HCT116 (cell line): ENCODE results near the gene TBL2. TPM values are rescaled to one million over a fixed set of nuclear protein-coding genes. Genes with fewer than 3 reads are reported as not detected.

Source experiments
- ATAC-seq: fragments of 200-7000 bp; cut with Tn5 transposase; 2 replicates; pipeline ENCODE4 v1.9.1; 2020; ENCODE audit warnings: mild to moderate bottlenecking, moderate library complexity
- BruUV-seq: library from RNA; stranded (reverse); fragments of 400-500 nt; replicated peaks from 2 replicates; lab custom pipeline; 2021; lab: Mats Ljungman, UMichigan
- CTCF ChIA-PET: fragments of 300-600 bp; sonication (Branson Sonifier 250); formaldehyde crosslinking; loops from one replicate; lab custom pipeline; 2021; ENCODE audit warnings: antibody characterized with exemption; lab: Charles Lee
- POLR2A ChIA-PET: fragments of 300-600, 350-600 bp; sonication (Branson Sonifier 250); formaldehyde crosslinking; loops from one replicate; lab custom pipeline; 2021; ENCODE audit warnings: antibody characterized with exemption; lab: Charles Lee
- RAD21 ChIA-PET, 2 experiments: fragments of 300-600 bp; sonication (Branson Sonifier 250); formaldehyde crosslinking; loops; one replicate each; lab custom pipeline; 2023; ENCODE audit warnings: low total read pairs in 2 of 2; ENCODE audit not compliant: uncharacterized antibody in 2 of 2, unreplicated experiment in 2 of 2, low non-redundant PET in 1 of 2; lab: Charles Lee
- DNase-seq: peaks from one replicate; pipeline ENCODE4 v3.0.0-alpha.2; 2010; ENCODE audit warnings: low read depth, low spot score
- H2AFZ ChIP-seq: fragments of 200-600 bp; shearing (Covaris generic), sonication (generic); 2 replicates; pipeline ENCODE4 v1.6.1; 2017; ENCODE audit warnings: low read depth, mixed run types, mixed read lengths, antibody characterized with exemption, low read length; ENCODE audit not compliant: poor library complexity, severe bottlenecking
- H3K27ac ChIP-seq: 2 replicates; pipeline ENCODE4 v1.5.1; 2012; ENCODE audit warnings: low read depth, low read length
- H3K27me3 ChIP-seq: fragments of 200-600 bp; sonication (generic); 2 replicates; pipeline ENCODE4 v1.6.1; 2016; ENCODE audit warnings: mixed run types, low read length, mixed read lengths; ENCODE audit not compliant: insufficient read depth
- H3K36me3 ChIP-seq, 2 experiments: fragments of 200-500 bp in 1 of 2; fragments of 200-600 bp in 1 of 2; sonication (Bioruptor generic) in 1 of 2; sonication (generic) in 1 of 2; 2 replicates each; pipeline versions ENCODE4 v1.5.1 to v1.6.1; 2014 to 2016; ENCODE audit warnings: low read length in 2 of 2, inconsistent platforms in 1 of 2, mixed read lengths in 1 of 2, mixed run types in 1 of 2; ENCODE audit not compliant: insufficient read depth in 2 of 2, control insufficient read depth in 1 of 2
- H3K4me1 ChIP-seq, 2 experiments: fragments of 200-600 bp in 1 of 2; sonication (generic) in 1 of 2; 2 replicates each; pipeline versions ENCODE4 v1.5.1 to v1.6.1; 2012 to 2017; ENCODE audit warnings: low read length in 2 of 2, inconsistent platforms in 1 of 2, mild to moderate bottlenecking in 1 of 2, mixed read lengths in 1 of 2, mixed run types in 1 of 2, moderate library complexity in 1 of 2; ENCODE audit not compliant: insufficient read depth in 2 of 2, control insufficient read depth in 1 of 2
- H3K4me2 ChIP-seq: fragments of 200-600 bp; sonication (generic); 2 replicates; pipeline ENCODE4 v1.6.1; 2017; ENCODE audit warnings: mixed run types, low read length, mixed read lengths
- H3K4me3 ChIP-seq, 2 experiments: fragments of 200-600 bp in 1 of 2; sonication (generic) in 1 of 2; replicated peaks in 1 of 2; 2 replicates each; pipeline ENCODE4 v1.5.1; 2011 to 2016; ENCODE audit warnings: low read length in 2 of 2, control low read depth in 1 of 2, low read depth in 1 of 2, mild to moderate bottlenecking in 1 of 2, mixed read lengths in 1 of 2, mixed run types in 1 of 2
- H3K79me2 ChIP-seq: fragments of 200-600 bp; sonication (generic); 2 replicates; pipeline ENCODE4 v1.6.1; 2017; ENCODE audit warnings: mild to moderate bottlenecking, mixed run types, low read length, moderate library complexity, mixed read lengths; ENCODE audit not compliant: insufficient read depth
- H3K9ac ChIP-seq: fragments of 200-600 bp; sonication (generic); 2 replicates; pipeline ENCODE4 v1.6.1; 2016; ENCODE audit warnings: low read length, mixed read lengths
- H3K9me2 ChIP-seq: fragments of 200-600 bp; sonication (generic), shearing (Covaris generic); 2 replicates; pipeline ENCODE4 v1.6.1; 2017; ENCODE audit warnings: mixed run types, mild to moderate bottlenecking, moderate library complexity; ENCODE audit not compliant: insufficient read depth
- H3K9me3 ChIP-seq, 2 experiments: fragments of 200-500 bp in 1 of 2; fragments of 200-600 bp in 1 of 2; sonication (Bioruptor generic) in 1 of 2; sonication (generic) in 1 of 2; 2 replicates each; pipeline ENCODE4 v1.6.1; 2014 to 2017; ENCODE audit warnings: low read length in 2 of 2, mixed read lengths in 2 of 2, inconsistent platforms in 1 of 2, low read depth in 1 of 2, mild to moderate bottlenecking in 1 of 2, mixed run types in 1 of 2, moderate library complexity in 1 of 2; ENCODE audit not compliant: control insufficient read depth in 1 of 2, insufficient read depth in 1 of 2
- H4K20me1 ChIP-seq: fragments of 200-600 bp; sonication (generic), shearing (Covaris generic); 2 replicates; pipeline ENCODE4 v1.6.1; 2017; ENCODE audit warnings: mixed run types, mild to moderate bottlenecking, moderate library complexity; ENCODE audit not compliant: insufficient read depth
- CEBPB ChIP-seq: IDR thresholded peaks from 2 replicates; pipeline ENCODE4 v1.6.1; 2012; ENCODE audit warnings: low read depth
- CTCF ChIP-seq, 3 experiments: fragments of 200-600 bp in 1 of 3; sonication (generic) in 1 of 3; IDR thresholded peaks in 2 of 3; conservative IDR thresholded peaks in 1 of 3; 2 replicates each; pipeline ENCODE4 v1.5.1; 2012 to 2017; ENCODE audit warnings: low read depth in 2 of 3, low read length in 2 of 3, antibody characterized with exemption in 1 of 3, borderline replicate concordance in 1 of 3, control low read depth in 1 of 3, mild to moderate bottlenecking in 1 of 3, mixed read lengths in 1 of 3, mixed run types in 1 of 3, moderate library complexity in 1 of 3; ENCODE audit not compliant: insufficient read depth in 1 of 3
- ELF1 ChIP-seq: IDR thresholded peaks from 2 replicates; pipeline ENCODE4 v1.6.1; 2012; ENCODE audit warnings: low read depth, borderline replicate concordance
- EZH2 ChIP-seq: fragments of 200-600 bp; sonication (generic); IDR thresholded peaks from 2 replicates; pipeline ENCODE4 v1.6.1; 2017; ENCODE audit warnings: antibody characterized with exemption, mixed run types
- EZH2phosphoT487 ChIP-seq: fragments of 200-600 bp; IDR thresholded peaks from 2 replicates; pipeline ENCODE4 v1.6.1; 2018; ENCODE audit warnings: antibody characterized with exemption, borderline replicate concordance
- MAX ChIP-seq: IDR thresholded peaks from 2 replicates; pipeline ENCODE4 v1.6.1; 2012
- REST ChIP-seq: IDR thresholded peaks from 2 replicates; pipeline ENCODE4 v1.6.1; 2012; ENCODE audit warnings: low read depth
- SIN3A ChIP-seq: IDR thresholded peaks from 2 replicates; pipeline ENCODE4 v1.6.1; 2012; ENCODE audit warnings: low read depth
- SRF ChIP-seq: IDR thresholded peaks from 2 replicates; pipeline ENCODE4 v1.6.1; 2012; ENCODE audit warnings: low read depth
- TCF7L2 ChIP-seq: IDR thresholded peaks from 2 replicates; pipeline ENCODE4 v1.7.0; 2011; ENCODE audit warnings: borderline replicate concordance, inconsistent platforms; ENCODE audit not compliant: insufficient read depth, insufficient read length; ENCODE audit errors: extremely low read depth
- YY1 ChIP-seq: IDR thresholded peaks from 2 replicates; pipeline ENCODE4 v1.6.1; 2011; ENCODE audit warnings: low read length, low read depth, moderate library complexity, mild to moderate bottlenecking; ENCODE audit not compliant: insufficient replicate concordance; ENCODE audit errors: extremely low read depth
- ZBTB33 ChIP-seq: IDR thresholded peaks from 2 replicates; pipeline ENCODE4 v1.6.1; 2011; ENCODE audit warnings: mild to moderate bottlenecking, low read length, moderate library complexity; ENCODE audit not compliant: insufficient replicate concordance; ENCODE audit errors: extremely low read depth
- intact Hi-C: fragments of 100-400 bp; cut with micrococcal nuclease; formaldehyde crosslinking; loops from 2 replicates; pipeline ENCODE4 v1.10.0; 2022
- total RNA-seq: library from RNA; stranded (reverse); gene quantifications from one replicate; pipeline ENCODE4 v1.2.1, GENCODE V29; 2021; ENCODE audit not compliant: unreplicated experiment

The TBL2 gene
- total RNA-seq, 1 experiment from 2014 or later = 55.0 TPM

GRCh38 chr7:73519867-73520672 is 58.3 kb downstream of the TBL2 start (continued):
- TF ChIP-seq YY1 = no peak
- no peak for TF ChIP-seq MAX
- TF ChIP-seq REST = no peak
- TF ChIP-seq CTCF (IDR thresholded peaks at IDR 0.05 in 2 of 3, conservative IDR thresholded peaks at IDR 0.05 in 1 of 3; ENCODE audit: borderline replicate concordance in 1 of 3, insufficient read depth in 1 of 3, low read depth in 2 of 3, low read length in 2 of 3) = no peak

GRCh38 chr7:73518470-73518869 is 59.9 kb downstream of the TBL2 start:
- POLR2A ChIA-PET = no interaction called here
- Histone ChIP-seq H3K27ac (no peak overlapping the region), H3K9me3 (no peaks in the 10 kb centered on the region), H2AFZ (no peak overlapping the region), H4K20me1 (peaks cover 22% of the 10 kb centered on the region; the same call in 1 of the 2 replicates), H3K4me3 (no peak overlapping the region), H3K27me3 (no peaks in the 10 kb centered on the region), H3K4me2 (no peak overlapping the region; the same call in 1 of the 2 replicates), H3K9me2 (no peaks in the 10 kb centered on the region), H3K36me3 (peaks cover 16 to 35% of the 10 kb centered on the region in 2 experiments), H3K4me1 (peaks cover 15 to 23% of the 10 kb centered on the region in 2 experiments; a peak in 3 of 4 replicates), H3K9ac (no peak overlapping the region), H3K79me2 (peaks cover 81% of the 10 kb centered on the region)
- RAD21 ChIA-PET = no interaction called here
- intact Hi-C loops = no loop called here
- CTCF ChIA-PET = no interaction called here
- DNase-seq (no peak), ATAC-seq (no peak)
- TF ChIP-seq EZH2phosphoT487 = no peak
- no peak for TF ChIP-seq ELF1
- TF ChIP-seq EZH2 = no peak
- no peak for TF ChIP-seq ZBTB33
- TF ChIP-seq SIN3A = no peak
- TF ChIP-seq CEBPB = no peak
- TF ChIP-seq SRF = no peak
- TF ChIP-seq TCF7L2 = no peak
- BruUV-seq = no TSS peak
